NCI-H2107 (cell line): ENCODE measurements around the gene CHRM5.

Experiments used
- DNase-seq: peaks from one replicate; lab custom pipeline; 2025; lab: John Stamatoyannopoulos, UW

The CHRM5 gene, protein sequence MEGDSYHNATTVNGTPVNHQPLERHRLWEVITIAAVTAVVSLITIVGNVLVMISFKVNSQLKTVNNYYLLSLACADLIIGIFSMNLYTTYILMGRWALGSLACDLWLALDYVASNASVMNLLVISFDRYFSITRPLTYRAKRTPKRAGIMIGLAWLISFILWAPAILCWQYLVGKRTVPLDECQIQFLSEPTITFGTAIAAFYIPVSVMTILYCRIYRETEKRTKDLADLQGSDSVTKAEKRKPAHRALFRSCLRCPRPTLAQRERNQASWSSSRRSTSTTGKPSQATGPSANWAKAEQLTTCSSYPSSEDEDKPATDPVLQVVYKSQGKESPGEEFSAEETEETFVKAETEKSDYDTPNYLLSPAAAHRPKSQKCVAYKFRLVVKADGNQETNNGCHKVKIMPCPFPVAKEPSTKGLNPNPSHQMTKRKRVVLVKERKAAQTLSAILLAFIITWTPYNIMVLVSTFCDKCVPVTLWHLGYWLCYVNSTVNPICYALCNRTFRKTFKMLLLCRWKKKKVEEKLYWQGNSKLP

DNA sequence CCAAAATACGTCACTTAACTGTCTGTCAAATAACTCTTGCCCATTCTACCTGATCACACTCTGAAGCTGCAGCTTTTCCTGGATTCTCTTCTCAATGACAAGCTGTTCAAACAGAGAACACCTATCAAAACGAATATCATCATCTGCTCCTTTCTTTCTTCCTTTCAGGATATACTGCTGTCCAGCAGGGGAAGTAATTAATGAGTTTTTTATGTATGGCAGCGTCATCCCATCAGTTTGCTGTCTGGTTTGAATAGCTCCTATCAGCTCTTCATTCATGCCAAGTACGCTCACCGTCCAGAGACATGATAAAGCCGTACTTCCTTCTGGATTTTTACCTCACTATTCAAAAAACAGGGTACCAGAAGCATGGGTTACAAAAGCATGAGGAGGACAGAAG is at the start of gene CHRM5:
Gene CHRM5 (plus strand): TSS at position 274 of the 400 bp plus-strand sequence. CDS start 94,221 bp downstream, outside the sequence.
- DNase-seq, result no peak

DNA sequence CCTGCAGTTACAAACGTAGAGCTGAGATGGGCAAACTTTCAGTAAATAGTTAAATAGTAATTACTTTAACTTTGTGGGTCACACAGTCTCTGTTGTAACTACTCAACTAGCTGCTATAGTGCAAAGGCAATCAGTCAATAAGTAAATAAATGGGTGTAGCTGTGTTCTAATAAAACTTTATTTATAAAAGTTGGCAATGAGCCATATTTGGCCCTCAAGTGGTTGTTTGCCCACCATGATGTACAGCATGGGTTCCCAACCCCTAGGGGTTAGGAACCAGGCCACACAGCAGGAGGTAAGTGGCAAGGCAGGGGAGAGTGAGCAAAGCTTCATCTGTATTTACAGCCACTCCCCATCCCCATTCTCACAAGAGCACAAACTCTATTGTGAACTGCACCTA is 44.9 kb upstream of the CHRM5 start:
- DNase-seq, result no peak

DNA sequence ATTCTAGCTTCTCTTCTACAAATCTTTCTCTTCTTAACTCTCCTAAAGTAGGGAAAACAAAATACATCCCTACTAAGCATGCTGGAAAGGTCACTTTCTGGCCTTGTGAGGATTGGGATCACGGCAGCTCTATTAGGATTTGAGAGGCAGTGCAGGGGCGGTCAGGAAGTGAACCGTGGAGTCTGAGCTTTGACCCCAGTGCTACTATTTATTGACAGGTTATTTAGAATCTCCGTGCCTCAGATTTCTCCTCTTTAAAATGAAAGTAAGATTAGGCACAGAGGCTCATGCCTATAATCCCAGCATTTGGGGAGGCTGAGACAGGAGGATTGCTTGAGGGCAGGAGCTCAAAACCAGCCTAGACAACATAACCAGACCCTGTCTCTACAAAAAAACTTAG is 42.0 kb upstream of the CHRM5 start:
- no peak for DNase-seq

DNA sequence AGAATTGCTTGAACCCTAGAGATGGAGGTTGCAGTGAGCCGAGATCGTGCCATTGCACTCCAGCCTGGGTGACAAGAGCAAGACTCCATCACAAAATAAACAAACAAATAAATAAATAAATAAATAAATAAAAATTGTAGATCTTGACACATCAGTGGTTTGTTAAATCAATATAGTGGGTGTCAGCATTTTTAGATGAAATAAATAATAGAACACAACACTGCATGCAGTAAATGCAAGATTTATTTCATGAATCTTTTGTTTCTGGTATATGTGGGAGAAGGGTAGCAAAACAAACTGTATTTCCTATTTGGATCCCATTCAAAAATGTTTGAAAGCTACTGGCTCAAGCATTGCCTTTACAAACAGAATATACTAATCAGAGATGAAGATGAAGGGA is 35.6 kb upstream of the CHRM5 start:
- DNase-seq, result no peak

DNA sequence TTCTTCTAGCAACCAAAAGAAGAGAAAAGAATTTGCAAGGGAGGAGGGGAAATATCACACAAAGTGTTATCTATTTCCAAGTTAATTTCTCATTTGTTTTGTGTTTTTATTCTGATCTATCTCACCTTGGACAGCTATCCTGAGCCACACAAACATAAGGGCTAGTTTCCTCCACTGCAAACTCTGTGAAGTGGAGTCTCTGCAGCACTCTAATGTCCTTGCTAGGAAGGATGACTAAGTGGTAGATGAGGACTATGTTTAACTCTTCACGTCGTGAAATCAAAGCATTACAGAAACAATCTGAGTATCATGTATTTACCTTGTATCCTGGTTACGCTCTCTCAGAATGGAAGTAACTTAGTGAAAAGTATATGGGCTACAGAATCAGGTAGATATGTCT is 33.9 kb upstream of the CHRM5 start:
- no peak for DNase-seq

DNA sequence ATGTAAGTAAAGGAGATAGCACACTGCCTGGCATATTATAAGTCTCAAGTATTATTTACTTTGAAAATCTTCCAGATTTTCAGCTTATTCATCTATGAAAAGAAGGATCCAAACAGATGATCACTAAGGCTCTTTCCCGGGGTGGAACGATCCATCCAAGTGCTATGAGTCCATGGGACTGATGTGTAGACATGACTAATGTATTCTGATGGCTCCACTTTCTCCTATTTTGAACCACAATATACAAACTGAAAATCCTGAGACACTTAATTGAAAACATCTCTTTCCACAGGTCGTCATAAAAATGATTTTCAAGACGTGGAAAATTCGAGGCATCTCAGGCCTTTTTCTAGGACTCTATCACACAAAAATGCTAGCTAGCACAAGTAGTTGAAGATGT is 33.4 kb upstream of the CHRM5 start:
- DNase-seq, result no peak

DNA sequence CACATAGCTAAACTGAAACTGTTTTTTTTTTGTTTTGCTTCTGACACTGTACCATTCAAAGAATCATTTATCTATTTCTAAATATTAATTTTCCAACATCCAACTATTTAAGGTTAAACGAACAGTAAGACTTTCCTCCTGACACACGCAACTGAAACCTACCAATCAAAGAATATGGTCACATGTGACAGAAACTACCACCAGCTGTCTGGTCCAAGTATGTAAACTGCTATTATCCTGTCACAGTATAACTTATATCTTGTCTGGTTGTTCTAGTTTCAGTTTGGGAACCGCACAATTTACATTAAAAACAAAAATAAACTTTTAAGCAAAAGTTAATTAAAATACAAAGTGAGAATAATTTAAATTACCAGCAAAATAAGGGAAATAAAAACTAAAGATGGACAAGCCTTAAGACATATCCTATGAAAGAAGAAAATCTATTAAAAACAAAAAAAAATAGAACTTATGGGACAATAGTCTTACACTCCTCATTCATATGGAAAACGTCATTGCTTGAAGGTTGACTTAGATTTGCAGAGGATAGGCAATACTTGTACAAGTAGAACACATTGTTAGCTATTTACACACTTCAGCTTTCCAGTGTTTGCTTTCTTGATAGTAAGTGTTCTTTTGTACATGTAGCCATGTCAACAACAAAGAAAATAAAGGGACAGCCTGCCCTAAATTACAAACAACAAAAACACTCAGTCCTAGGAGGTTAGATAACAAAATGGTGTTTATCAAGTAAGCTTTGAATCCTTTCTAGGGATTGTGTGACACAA is 26.8 kb upstream of the CHRM5 start:
- no peak for DNase-seq

DNA sequence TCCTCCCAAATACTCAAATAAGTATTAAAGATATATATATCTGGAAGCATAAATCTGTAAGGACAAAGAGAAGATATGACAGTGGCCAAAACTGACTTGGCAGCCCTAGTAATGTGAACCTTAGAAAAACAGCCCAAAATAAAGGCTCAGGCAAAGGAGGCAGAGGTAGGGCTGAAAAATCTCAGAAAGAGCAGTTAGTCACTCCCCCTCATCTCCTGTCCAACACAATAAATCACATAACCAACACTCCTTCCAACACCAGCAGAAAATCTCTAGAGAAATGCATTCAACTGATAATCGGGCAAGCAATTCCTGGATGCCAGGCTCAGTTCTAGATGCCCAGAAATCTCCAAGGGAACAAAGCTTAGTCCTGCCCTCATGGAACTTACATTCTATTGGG is 22.1 kb upstream of the CHRM5 start:
- DNase-seq, result no peak

DNA sequence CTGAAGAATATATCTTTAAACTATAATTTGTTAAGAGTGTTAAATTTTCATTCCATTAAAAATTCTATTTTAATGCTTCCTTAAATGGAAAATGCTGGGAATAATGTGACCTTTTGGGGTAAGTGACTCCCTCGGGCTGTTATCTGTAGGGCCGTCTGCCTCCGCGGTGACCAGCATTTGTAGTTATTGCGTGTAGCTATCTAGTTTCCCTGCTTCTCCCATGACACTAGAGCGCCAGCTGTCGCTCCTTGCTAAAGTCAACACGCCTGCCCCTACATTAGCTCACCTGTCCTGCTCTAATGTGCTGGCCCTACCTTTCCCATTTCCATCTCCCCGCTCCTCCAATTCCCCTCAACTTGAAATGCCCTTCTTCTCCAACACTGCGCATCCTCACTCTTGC is 12.4 kb upstream of the CHRM5 start:
- no peak for DNase-seq

DNA sequence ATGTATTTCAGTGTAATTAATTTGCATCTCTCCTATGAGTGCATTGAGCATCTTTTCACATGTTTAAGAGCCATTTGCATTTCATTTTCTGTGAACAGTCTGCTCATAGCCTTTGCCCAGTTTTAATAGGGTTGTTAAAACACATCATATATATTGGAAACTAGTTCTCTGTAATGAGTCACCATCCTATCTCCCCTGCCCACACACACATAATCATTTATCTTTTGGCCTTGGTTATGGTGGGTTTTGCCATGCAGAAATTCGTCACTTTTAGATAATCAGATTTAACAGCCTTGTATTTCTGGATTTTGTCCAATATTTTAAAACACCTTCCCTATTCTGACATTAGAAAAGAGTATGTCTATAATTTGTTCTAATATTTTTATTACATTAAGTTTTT is 11.9 kb upstream of the CHRM5 start:
- no peak for DNase-seq

DNA sequence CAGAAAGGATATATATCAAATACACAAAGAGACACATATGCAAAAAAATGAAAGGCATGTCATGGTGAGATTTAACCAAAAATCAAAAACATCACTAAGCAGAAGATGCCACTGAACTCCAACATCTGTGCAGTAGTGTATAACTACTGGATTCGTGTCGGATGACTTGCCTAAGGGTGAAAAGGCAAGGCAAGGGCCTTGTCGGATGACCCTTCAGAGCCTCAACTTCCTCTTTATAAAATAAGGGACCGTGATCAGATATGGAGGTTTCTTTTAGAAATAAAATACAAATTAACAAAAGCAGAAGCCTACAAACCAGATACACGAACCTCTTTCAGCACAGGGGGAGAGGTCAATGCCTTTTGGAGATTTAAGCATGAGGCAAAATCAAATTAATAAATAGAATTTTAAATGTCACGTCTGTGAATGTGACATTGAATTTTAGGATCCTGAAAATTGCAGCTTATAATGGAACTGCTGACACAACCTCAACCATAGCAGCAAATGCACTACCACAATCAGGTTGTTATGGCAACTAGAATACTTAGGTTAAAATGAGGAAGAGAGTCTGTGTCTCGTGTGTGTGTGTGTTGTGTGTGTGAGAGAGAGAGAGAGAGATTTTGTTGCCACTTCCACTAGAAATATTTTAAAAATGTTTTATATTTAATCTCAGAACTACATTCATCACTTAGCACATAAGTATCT is 8.3 kb upstream of the CHRM5 start:
- DNase-seq, result no peak

DNA sequence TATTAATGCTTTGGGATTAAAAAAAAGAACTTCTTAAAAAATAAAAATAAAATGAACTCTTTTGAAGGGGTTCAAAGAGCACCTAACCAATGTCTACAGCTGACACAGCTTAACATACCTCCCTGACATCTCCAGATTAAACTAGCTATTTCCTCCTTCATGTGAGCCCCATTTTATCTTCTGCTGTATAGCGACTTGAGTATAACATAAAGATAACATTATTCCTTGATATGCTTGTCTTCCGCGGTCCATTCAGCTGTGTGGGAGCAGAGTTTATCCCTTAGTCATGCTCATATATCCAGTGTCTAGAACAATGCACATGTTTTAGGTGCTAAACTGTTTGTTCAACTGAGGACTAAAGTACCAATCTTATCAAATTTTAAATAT is 7.8 kb upstream of the CHRM5 start:
- DNase-seq, result no peak

DNA sequence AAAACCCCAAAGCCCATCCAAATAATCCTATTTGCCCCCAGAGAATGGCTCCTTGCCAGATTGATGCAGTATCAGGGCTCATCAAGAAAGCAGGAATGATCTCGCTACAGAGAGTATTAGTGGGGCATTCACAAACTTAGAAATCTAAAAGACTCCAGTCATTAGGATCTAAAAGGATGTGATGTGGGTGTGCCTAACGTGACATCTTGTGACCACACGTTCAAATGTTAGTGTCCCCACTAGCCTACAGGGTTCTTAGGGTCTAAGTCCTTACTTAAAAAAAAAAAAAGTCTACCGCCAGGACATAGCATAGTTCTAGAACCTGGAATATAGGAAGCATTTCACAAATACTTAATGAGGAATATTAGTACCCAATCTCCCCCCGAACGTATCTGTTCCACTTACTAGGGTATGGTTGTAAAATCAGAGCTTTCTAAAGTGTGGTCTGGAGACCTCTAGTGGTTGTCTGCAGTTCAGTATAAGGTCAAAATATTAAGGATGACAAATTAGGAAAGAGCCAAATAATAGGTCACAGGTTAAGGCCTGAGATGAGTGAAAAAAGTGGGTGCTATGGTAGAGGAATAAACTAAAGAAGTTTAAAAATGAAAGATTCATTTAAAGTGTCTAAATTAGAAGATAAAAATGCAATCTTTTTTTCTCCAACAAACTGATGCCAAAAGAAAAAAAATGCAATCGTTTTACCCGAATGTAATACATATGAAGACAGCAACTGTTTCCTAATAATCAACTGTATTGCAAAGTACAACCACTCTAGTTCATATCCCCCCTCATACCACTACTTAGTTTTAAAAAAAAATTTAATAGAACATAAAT is 4.2 kb upstream of the CHRM5 start:
- DNase-seq, result no peak

DNA sequence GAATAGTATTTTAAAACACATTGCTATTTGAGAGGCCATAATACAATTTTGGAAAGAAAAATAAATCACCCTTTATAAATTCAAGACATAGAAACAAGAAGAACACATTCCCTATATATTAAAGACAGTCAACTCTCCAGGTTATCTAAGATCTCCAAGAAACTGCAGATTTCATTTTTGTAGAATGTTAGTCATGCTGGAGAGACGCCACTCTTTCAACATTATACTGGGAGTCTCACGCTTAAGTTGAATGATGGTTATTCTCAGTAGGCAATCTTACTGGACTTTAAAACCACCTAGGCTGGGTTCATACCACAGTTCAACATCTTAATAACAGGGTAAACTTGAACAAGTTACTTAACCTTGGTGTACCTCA is 3.6 kb upstream of the CHRM5 start:
- no peak for DNase-seq

DNA sequence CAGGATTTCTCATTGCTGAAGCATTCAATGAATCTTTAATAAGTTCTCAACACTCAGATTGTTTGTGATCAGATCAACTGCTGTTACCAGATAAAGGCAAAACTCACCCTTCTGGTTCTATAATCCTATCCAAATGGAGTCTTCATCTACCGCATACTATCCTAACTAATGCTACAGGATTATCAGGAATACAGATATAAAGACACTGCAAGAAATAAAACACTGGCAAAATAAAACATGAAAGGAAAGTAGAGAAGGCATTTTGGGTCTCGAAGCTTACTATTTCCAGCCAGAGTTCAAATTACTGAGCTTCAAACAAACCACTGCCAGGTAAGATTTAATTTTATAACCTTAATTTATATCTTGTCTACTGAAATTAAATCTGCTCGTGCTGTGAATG is 524 bp downstream of the CHRM5 start:
- DNase-seq, result no peak

DNA sequence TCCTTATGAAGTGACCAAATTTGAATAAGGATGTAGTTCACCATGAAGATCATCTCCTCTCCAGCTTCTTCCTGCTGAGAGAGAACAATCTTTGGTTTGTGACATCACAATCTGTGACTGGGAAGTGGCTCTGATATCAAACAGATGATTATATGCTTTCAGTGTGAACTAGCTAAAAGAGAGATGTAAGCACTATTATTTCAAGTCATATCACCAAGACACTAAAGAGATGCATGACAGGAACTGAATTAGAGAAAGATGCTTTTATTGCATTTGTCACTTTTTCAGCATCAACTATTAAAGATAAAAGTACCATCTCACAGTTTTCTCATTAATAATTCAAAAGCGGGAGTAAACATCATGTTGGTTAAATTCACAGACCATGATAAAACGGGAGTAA is 3.5 kb downstream of the CHRM5 start:
- DNase-seq, result no peak

DNA sequence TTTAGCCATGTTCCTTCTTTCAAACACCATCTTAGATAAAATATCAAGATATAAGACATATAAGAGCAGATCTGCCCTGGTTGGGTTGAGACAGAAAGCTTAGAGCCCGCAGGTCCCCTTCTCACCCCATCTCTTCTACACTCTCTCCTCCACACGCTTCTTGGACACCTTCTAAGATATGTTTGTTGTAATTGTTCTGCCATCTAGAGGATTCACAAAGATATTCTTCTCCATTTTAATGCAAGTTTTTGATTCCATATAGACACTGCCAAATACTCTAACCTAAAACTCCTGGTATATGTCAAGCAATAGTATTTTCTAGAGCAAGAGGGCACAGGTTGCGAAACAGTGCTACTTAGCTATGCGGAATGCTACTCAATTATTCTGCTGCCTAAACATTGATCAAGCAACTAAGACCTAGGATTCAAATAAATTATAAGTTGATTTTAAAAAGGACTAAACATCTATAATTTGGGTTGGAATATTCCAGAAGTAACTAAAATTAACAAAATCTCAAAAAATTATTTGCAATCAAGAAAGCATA is 6.8 kb downstream of the CHRM5 start:
- no peak for DNase-seq

DNA sequence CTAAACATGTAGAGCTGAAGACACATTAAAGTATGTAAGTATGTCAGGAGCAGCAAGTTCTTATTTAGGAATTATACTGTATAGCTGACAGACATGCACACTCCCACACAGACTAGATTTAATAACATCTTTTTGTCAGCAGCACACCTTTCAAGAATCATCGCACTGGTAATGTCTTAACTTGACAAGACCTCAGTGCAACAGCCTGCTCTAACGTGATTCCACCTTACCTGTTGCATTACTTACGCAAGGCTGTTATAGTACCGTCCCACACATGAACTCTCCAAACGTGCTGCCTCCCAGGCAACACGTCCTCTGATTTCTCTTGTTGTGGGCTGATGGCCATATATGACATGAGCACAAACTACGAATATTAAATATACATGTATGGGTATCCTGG is 11.9 kb downstream of the CHRM5 start:
- DNase-seq, result no peak

DNA sequence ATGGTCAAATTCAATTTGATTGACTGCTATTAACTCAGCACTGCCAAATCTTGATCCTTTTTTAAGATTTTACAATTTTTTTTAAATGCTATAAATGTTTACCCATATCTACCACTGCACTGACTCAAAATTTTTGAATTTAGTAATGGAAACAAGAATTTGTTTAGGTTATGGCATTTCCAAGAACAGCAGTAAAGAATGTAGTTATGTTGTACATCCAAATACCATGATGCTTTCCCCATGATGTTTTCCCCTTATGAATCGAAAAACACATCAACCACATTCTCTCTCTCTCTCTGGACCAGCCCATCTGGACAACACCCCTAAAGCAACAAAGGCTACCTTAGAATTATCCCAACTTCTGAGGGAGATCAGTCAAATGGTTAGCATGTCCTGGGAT is 14.2 kb downstream of the CHRM5 start:
- DNase-seq, result no peak

DNA sequence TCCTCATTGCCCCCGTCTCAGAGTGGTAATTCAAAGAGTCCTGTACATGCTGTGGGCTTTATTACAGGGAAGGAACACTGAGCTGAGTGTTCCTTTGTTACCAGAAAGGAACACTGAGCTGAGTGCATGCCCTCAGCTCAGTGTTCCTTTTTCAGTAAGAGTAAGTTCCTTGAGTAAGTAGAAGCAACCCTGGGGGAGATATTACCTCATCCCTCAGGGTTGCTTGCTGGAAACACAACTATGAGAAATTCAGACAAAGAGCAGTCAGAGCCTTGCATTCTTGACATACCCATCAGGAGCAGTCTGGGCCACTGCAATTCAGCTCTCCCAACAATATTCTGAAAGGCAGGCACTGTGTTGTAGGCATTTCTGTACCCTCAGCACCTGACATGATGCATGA is 17.0 kb downstream of the CHRM5 start:
- DNase-seq, result no peak

DNA sequence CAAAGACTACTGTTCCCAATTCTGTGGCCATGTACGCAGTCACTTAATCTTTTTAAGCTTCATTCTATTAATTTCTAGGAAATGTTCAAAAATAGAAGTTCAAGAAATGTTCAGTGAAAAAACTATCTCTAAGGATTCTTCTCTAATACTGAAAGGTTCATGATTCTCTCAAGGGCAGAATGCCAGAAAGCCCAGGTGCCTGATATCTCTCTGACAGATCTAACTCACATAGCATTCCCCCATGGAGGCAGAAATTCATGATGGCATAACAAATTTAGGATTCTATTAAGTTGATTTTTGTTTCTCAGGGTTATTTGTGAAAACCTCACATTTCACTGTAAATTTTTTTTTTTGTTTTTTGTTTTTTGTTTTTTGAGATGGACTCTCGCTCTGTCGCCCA is 17.5 kb downstream of the CHRM5 start:
- no peak for DNase-seq

DNA sequence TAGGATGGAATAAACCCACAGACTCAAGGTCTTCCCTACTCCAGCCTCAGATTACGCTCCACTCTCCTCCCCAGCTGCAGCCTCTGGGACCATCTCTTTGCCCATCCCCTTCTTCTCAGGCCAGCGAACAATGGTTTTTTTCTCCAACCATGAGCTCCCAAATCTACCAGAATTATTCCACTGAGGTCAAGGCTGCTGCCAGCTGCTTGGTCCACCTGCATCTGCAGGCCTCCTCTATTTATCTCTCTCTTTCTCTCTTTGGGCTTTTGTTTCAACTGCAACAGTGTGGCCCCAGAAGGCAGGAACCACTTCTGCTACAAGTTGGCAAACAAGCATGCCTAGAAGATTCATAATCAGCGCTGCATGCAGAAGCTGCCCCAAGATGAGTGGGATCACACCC is 19.1 kb downstream of the CHRM5 start:
- DNase-seq, result no peak
